ENCODE measurements around the gene IDUA.

The IDUA gene

DNA sequence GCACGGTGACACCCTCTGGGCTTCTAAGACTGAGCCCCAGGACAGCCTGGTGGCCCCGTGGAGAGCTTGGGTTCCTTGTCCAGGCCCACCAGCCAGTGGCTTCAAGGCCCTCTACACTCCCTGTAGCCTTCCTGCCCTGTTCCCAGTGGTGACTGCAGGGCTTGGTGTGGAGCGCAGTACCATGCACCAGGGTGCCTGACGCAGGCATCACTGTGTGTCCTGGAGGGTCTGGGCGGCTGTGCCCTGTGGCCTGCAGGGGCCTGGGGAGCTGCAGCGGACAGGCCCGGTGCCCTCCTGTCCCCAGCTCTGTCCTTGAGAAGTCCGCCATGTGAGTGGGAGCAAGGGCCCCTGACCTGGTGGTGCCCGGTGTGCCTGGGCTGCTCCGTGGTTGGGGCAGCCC lies 28.9 kb downstream of the IDUA start:
- no peak for DNase-seq

DNA sequence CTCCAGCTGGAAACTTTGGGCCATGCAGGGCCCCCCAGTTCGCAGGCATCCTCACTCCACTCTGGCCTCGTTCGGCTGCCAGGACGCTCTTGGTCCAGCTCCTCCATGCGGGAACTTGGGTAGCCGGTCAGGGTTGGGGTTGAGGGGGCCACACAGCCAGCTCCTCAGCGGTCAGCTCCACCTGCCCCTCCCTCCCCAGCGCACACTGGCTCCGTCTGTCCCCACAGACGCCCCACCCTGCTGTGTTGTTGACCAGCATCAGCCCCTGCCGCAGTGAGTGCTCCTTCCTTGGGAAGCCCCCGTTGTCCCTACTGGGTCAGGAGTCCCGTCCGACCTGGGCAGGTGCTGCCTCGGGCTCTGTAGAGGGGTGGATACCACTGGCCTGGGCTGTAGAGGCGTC lies 30.4 kb downstream of the IDUA start:
- DNase-seq = no peak

DNA sequence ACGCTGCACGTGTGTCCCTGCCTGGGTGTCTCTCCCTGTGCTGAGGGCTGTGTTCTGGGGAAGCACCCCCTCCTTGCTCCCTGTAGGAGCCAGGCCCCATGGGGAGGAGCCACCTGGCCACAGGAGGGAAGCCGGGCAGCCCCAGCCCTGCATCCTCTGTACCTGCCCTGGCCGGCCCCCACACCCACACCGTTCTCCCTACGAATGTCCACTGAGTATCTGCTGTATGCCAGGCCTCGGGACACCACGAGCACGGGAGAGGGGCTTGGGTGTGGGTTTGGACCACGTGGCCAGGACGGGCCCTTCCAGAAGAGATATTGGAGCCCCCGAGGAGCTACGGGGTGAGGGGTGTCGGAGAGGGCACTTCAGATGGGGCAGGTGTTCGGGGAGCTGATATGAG lies 30.9 kb downstream of the IDUA start:
- no peak for DNase-seq

DNA sequence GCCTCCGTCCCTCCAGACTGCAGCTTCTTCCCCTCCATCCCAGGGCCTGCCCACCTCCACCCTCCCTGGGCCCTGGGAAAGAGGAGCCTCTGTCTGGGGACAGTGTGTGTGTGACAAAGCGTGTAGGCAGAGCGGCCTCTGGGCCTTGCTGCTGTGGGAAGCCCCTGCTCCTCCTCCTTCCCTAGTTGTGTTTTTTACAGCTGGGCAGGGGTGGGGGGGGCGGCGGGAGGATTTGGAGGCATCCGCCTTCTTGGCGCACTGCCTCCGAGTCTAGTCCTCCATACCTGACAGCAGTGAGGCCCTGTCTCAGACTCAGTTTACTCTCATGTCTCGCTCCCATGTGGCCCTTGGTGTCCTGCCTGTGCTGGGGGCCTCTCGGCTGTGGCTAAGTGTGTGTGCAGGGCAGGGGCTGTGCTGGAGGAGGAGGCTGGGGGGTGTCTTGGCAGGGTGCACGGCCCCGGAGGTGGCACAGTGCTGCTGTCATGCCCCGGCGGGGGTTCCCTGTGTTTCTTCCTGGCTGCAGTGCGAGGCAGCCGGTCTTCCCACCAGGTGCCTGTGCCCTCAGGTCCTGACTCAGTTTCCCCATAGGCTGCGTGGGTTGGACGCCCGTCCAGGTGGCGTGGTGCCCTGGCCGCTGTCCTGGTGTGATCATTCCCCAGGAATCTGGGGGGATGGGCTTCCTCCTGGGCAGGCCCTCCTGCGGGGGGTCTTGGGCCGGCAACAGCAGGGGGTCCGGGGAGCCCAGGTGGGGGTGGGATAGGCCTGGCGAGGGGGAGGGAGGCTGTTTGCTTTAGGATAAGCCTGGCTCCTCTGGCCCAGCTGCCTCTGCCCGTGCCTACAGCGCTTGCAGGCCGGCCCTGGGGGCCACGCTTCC lies 31.5 kb downstream of the IDUA start:
- DNase-seq = no peak

DNA sequence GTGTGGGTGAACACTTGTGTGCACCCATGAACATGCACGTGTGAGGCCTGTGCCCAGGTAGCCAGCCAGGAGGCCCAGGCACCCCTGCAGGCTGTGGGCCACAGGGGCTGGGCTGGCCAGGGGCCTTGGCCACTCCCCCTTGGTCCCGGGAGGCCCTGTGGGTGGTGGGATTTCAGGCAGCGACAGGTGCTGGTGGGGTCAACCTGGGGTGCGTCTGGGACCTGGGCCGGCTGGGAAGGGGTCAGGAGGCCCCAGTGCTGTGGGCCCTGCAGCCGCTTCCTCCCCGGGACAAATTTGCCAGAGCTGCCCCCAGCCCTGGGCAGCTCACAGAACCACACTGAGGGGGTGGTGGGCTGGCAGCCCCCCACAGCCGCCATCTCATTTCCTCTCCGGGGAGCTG lies 32.5 kb downstream of the IDUA start:
- no peak for DNase-seq

DNA sequence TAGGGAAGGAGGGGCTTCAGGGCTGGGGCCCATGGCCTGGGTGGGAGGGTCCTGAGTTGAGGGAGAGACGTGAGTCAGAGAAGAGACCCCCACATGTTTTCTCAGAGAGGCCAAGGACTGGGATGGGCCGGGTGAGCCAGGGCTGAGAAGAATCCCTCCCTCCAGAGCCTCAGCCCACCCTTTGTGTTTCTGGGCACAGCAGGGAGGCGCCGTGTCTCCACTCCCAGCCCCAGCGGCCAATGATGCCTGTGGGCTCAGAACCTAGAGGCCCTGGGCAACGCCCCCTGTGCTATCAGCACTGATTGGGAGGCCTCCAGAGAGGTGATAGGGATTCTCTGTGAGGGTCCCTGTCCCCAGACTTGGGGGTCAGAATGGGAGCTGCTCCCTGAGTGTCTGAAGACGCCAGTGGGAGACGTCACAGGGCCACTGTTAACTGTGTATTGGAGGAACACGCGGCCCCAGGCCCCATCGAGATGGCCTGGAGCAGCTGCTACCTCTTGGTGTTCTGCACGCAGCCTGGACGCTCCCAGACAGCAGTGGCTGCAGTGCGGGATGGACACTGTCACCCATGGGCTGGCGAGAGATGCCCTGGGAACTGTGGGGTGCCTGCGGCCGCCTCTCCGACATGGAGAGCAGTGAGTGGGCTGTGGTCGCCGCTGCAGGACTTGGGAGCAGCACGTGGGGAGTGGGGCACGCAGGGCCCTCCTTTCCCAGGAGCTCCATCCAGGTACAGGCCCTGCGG lies 33.1 kb downstream of the IDUA start:
- no peak for DNase-seq

DNA sequence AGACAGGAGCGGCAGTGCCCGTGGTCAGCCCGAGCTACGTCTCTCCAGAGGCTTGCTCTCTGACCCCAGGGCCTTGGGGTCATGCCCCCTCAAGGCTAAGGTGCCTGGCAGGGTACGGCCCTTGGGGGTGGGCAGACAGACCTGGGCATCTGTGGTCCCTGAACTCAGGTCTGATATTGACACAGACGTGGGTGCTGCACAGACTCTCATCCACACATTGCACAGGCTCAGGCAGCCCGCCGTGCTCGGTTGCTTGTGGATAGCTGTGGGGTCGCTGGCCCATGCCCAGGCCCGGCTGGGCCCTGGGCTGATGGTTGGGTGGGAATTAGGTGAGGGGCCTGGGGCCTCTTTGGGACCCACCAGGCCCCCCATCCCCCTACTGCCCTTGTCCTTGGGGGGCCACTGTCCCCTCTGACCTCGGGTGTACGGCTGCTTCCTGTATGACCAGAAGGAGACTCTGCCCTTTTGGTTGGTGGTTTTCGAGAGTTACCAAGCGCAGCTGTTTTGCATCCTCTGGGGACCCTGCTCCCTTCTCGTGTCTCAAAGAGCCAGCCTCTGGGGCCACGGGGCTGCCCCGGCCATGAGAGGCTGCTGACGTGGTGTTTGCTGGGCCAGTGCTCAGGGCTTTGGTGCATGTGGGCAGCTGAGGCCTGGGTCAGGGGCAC lies 34.7 kb downstream of the IDUA start:
- DNase-seq = no peak

DNA sequence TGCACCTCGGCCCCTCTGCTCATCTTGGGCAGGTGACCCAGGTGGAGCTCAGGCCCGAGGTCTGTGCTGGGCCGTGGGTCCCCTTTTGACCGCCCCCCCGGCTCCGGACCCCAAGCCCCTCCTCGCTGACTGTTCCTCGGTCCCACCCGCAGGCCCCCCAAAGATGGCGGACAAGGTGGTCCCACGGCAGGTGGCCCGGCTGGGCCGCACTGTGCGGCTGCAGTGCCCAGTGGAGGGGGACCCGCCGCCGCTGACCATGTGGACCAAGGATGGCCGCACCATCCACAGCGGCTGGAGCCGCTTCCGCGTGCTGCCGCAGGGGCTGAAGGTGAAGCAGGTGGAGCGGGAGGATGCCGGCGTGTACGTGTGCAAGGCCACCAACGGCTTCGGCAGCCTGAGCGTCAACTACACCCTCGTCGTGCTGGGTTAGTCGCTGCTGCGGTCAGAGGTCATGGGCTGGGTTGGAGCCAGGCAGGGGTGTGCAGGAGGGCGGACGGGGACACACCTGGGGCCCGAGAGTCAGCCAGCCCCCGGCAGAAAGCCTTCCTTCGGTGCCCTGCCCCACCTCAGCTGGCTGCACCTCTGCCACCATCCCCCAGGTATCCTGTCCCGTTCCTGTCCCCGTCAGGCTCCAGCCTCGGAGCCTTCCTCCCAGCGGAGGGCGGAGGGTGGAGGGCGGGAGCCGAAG lies 35.4 kb downstream of the IDUA start:
- no peak for DNase-seq

DNA sequence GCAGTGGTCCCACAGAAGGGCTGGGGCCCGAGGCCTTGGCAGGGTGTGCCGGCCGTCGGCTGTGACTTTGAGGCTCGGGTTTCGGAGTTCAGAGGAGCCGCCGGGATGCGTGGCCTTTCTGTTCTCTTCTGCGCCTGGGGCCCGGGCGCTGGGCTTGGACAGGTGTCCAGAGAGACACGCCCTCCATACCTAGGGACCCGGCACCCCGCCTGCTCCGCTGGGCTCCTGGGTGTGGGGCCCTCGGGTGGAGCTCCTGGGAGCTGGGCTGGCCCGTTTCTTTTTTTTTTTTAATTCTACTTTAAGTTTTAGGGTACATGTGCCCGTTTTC lies 35.9 kb downstream of the IDUA start:
- no peak for DNase-seq

DNA sequence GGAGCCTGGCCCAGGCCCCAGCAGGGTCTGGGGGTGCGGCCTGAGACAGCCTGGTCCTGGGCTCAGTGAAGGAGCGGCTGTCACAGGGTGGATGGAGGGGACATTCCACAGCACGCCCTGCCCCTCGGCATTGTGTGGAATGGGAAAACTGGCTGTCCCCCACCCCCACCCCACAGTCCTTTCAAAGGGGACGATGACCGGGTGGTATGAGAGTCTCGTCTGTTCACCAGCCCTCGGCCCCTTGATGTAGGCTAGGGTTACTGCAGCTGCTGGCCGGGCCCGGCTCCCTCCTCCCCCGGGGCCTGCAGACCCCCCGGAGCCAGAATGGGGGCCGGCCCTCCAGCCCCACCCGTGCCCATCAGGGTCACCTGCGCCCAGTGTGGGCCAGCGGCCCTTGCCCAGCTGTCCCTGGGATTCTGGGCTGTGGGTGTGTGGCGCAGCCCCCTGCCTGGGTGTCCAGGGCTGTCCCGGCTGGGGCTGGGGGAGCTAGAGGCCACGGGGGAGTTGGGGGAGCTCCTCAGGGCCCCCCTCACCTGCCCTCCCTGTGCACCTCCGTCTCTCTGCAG lies 36.3 kb downstream of the IDUA start:
- no peak for DNase-seq

DNA sequence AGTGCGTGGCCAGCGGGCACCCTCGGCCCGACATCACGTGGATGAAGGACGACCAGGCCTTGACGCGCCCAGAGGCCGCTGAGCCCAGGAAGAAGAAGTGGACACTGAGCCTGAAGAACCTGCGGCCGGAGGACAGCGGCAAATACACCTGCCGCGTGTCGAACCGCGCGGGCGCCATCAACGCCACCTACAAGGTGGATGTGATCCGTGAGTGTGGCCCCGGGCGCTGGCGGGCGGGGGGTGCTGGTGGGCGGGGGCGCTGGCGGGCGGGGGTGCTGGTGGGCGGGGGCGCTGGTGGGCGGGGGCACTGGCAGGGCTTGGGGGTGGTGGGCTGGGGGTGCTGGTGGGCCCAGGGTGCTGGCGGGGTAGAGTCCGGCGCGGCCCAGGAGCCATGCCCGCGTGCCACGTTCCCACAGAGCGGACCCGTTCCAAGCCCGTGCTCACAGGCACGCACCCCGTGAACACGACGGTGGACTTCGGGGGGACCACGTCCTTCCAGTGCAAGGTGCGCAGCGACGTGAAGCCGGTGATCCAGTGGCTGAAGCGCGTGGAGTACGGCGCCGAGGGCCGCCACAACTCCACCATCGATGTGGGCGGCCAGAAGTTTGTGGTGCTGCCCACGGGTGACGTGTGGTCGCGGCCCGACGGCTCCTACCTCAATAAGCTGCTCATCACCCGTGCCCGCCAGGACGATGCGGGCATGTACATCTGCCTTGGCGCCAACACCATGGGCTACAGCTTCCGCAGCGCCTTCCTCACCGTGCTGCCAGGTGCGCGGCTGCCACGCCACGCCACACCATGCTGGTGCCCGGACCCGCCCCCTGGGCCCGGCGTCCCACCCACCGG lies 37.3 kb downstream of the IDUA start:
- DNase-seq = no peak

DNA sequence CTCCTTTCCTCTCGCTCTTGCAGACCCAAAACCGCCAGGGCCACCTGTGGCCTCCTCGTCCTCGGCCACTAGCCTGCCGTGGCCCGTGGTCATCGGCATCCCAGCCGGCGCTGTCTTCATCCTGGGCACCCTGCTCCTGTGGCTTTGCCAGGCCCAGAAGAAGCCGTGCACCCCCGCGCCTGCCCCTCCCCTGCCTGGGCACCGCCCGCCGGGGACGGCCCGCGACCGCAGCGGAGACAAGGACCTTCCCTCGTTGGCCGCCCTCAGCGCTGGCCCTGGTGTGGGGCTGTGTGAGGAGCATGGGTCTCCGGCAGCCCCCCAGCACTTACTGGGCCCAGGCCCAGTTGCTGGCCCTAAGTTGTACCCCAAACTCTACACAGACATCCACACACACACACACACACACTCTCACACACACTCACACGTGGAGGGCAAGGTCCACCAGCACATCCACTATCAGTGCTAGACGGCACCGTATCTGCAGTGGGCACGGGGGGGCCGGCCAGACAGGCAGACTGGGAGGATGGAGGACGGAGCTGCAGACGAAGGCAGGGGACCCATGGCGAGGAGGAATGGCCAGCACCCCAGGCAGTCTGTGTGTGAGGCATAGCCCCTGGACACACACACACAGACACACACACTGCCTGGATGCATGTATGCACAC lies 38.2 kb downstream of the IDUA start:
- no peak for DNase-seq

DNA sequence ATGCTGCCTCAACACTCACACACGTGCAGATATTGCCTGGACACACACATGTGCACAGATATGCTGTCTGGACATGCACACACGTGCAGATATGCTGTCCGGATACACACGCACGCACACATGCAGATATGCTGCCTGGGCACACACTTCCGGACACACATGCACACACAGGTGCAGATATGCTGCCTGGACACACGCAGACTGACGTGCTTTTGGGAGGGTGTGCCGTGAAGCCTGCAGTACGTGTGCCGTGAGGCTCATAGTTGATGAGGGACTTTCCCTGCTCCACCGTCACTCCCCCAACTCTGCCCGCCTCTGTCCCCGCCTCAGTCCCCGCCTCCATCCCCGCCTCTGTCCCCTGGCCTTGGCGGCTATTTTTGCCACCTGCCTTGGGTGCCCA lies 39.3 kb downstream of the IDUA start:
- no peak for DNase-seq

DNA sequence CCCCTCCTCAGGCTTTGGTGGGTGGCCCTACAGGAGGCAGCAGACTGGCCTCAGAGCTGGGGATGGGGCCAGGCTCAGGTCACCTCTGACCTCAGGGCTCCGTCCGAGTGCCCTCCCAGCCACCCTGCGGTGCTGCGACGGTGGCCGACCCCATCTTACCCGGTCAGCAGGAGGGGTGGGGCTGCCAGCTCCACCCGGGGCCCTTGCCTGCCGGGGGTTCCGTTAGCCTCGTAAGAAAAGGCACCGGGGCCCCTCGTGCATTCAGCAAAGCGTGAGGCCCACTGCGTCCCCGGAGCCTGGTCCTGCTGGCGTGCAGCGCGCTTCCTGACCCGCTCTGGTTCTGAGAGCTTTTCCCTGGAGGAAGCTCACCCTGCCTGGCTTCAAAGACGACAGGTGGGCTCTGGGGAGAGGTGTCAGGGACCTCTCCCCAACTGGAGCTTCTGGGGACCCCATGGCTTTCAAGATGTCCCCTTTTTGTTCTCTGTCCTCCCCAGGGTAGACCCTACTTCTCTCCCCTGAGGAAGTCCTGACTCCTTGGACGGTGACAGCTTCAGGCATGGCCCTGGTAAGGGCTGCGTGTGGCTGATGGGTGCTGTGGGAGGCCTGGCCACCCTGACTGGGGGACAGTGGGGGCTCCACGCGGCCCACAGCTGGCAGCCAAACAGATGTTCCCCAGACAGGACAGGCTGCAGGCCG lies 40.5 kb downstream of the IDUA start:
- DNase-seq = no peak

DNA sequence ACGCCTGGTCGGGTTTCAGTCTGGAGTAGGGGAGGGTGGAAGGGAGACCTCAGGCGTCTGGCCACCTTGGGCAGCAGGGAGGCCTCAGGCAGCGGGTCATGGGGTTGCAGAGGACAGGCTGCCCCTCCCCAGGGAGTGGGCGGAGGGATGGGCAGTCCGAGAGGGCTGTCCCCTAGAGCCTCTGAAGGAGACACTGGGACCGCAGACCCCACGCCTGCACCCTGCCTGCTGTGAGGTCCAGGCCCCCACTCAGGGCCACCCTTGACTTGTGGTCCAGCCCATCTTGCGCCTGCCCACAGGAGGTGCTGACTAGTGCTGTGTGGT lies 41.0 kb downstream of the IDUA start:
- no peak for DNase-seq

DNA sequence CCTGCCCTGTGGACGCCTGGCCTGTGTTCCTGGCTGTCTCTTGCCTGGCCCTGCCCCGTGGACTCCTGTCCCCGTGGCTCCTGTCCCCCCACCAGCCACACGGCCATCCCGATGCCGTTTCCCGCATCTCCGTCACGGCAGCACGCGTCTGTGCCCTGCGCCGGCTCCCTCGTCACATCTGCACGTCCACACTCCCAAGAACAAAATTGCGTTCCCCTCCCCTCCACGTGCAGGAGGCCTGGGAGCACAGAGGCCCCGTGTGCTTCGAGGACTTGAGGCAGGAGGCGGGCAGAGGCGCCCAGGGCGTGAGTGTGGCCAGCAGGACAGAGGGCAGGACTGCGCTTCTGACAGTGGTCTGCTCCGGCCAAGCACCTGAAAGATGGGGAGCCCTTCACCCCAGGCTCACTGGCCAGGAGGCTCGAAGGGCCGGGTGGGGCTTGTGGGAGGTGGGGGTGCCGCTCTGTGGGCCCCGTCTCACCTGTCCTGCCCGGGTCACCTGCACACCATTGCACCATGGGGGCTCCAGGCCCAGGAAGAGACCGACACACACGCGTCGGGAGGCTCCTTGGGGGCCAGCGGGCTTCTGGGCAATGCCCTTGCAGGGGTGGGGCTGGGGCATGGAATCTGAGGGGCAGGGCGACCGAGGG lies 41.9 kb downstream of the IDUA start:
- no peak for DNase-seq

DNA sequence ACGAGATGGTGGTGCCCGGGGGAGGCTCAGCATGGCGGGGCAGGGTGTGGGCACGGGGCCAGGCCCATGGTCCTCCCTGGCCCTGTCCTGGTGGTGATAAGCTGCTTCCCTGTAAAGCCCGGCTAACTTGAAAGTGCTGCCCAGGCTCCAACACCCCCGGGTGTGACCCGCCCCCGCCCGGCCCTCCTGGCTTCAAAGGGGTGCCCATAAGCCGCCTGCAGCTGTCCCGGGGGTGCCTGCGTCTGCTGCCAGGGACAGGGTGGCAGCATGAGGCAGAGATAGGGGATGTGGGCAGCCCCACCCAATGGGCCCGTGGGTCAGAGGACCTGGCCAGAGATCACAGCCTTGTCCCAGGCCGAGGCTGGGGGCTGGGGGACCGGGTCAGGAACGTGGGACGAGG lies 42.7 kb downstream of the IDUA start:
- no peak for DNase-seq

DNA sequence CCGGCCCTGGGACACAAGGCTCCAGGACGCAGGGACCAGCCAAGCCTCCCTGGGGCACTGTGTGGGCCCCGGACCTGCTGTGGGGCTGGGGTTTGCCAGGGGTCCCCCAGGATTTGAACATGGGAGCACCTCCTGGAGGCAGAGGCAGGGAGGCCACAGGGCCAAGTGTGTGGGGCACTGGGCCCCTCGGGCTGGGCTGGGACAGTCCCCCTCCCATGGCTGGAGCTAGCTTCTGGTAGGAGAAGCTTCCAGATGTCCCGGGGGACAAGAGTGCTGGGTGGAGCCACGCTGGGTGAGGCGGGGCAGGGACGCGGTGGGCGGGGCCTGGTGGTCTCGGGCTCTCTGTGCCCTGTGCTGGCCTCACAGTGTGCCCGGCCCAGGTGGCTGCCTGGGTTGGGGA lies 43.2 kb downstream of the IDUA start:
- no peak for DNase-seq

DNA sequence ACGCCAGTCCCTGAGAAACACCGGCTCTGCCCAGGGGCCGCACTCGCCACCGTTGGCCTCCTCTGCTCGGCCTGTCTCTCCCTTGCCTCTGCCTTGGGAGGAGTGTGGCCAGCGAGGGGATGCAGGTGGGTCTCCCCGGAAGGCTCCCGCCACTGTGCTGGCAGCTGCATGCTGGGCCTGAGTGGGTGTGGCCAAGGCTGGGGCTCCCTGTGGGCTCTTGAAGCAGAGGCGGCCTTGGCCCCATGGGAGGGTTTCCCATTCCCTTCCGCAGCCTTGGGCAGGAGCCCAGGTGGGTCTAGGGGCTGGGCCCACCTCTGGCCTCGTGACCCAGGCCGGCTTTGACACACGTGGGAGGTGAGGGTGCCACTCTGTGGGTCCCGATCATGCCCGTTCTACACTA lies 43.7 kb downstream of the IDUA start:
- no peak for DNase-seq

DNA sequence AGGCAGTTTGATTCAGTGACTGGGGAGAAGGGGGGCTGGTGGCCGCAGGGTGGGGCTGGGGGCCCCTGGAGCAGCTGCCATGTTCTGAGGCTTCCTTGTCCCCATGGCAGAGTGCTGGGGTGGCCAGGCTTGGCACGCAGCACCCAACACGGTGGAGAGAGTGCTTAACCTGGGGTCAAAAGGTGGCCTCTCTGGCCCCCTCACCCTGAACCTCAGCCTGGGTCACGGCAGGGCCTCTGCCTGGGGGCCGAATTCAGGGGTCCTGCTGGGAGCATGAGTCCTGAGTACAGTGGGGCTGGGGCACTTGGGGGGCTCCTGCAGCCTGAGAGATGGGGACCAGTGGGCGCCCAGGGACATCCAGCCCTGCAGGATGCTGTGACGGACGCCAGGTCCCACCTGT lies 44.5 kb downstream of the IDUA start:
- no peak for DNase-seq
